ENCODE measurements around the gene ASXL1.

DNA sequence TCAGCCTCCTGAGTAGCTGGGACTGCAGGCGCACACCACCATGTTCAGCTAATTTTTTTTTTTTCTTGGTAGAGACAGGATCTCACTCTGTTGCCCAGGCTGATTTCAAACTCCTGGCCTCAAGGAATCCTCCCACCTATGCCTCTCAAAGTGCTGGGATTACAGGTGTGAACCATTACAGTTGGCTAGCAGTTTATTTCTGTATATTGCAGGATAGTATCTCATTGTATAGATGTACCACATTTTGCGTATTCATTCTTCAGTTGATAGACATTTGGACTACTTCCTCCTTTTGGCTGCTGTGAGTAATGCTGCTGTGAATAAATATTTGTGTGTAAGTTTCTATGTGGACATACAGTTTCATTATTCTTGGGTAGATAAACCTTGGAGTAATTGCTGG, 32.9 kb downstream of the ASXL1 start:
- TF ChIP-seq CTCF (IDR thresholded peaks at IDR 0.05) (no peak), EP300 (IDR thresholded peaks at IDR 0.05) (no peak), POLR2A (IDR thresholded peaks at IDR 0.05) (no peak)

All from ovary (tissue), 3 donors.